ENCODE measurements around the gene ADCY9.
"Not testable (repeated sequence)": the region's sequence is repeated elsewhere in the genome, so short reads cannot be mapped to it uniquely, and the experiment has no call there.

DNA sequence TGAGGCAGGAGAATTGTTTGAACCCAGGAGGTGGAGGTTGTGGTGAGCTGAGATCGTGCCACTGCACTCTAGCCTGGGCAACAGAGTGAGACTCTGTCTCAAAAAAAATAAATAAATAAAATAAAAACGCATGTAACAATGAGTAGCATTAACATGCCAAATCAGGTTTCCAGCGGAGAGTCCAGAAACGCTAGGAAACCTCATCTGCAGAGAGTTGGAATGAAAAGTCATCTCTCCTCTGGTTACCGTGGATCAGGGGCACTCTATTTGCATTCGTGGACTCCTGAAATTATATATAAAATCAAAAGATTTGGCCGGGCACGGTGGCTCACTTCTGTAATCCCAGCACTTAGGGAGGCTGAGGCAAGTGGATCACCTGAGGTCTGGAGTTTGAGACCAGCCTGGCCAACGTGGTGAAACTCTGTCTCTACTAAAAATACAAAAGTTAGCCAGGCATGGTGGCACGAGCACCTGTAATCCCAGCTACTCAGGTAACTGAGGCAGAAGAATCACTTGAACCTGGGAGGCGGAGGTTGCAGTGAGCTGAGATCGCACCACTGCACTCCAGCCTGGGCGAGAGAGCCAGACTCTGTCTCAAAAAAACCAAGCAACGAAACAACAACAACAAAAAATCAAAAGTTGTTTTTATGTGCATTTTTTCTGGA lies 156.2 kb downstream of the ADCY9 start:
- not testable (repeated sequence) for TF ChIP-seq EZH2 (IDR thresholded peaks at IDR 0.05; ENCODE audit: low read depth)
- TF ChIP-seq, protein P1, sequence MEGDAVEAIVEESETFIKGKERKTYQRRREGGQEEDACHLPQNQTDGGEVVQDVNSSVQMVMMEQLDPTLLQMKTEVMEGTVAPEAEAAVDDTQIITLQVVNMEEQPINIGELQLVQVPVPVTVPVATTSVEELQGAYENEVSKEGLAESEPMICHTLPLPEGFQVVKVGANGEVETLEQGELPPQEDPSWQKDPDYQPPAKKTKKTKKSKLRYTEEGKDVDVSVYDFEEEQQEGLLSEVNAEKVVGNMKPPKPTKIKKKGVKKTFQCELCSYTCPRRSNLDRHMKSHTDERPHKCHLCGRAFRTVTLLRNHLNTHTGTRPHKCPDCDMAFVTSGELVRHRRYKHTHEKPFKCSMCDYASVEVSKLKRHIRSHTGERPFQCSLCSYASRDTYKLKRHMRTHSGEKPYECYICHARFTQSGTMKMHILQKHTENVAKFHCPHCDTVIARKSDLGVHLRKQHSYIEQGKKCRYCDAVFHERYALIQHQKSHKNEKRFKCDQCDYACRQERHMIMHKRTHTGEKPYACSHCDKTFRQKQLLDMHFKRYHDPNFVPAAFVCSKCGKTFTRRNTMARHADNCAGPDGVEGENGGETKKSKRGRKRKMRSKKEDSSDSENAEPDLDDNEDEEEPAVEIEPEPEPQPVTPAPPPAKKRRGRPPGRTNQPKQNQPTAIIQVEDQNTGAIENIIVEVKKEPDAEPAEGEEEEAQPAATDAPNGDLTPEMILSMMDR (conservative IDR thresholded peaks at IDR 0.05), result not testable (repeated sequence)

Data from PC-9 (cell line).